Right cardiac atrium (tissue), 5 donors: Measurements from ENCODE around the gene ZNF362. TPM values are rescaled to one million over a fixed set of nuclear protein-coding genes. Genes with fewer than 3 reads are reported as not detected.

Experiments
- ATAC-seq, 2 donors: fragments of 200-7000 bp; cut with Tn5 transposase; one replicate each; pipeline versions ENCODE4 v1.8.0 to v1.9.1; 2020; ENCODE audit warnings: moderate library complexity in 2 of 2, mild to moderate bottlenecking in 1 of 2
- DNase-seq, 3 donors: peaks; one replicate each; pipeline ENCODE4 v3.0.0-alpha.2; 2020
- H3K27ac ChIP-seq: one replicate; pipeline ENCODE4 v1.5.1; 2013; ENCODE audit warnings: mild to moderate bottlenecking, low read length, control low read depth, moderate library complexity
- H3K27me3 ChIP-seq: one replicate; pipeline ENCODE4 v1.6.1; 2013; ENCODE audit not compliant: control insufficient read depth, insufficient read depth
- H3K4me1 ChIP-seq: one replicate; pipeline ENCODE4 v1.6.1; 2013; ENCODE audit warnings: low read length; ENCODE audit not compliant: control insufficient read depth, insufficient read depth
- H3K4me3 ChIP-seq: one replicate; pipeline ENCODE4 v1.5.1; 2013; ENCODE audit warnings: low read length, control low read depth
- H3K9me3 ChIP-seq: one replicate; pipeline ENCODE4 v1.6.1; 2013; ENCODE audit warnings: low read length; ENCODE audit not compliant: control insufficient read depth
- WGBS: extraction: QIAGEN DNeasy Blood & Tissue Kit; methylation state at CpG from one replicate; pipeline ENCODE4 v1.1.7; 2013; 5-methylcytosine and 5-hydroxymethylcytosine counted together
- intact Hi-C, 4 donors: fragments of 100-400 bp; cut with DNase I; formaldehyde crosslinking; loops; one replicate each; pipeline versions ENCODE4 v1.11.0 to v1.14.0; 2022 to 2023
- polyA plus RNA-seq: library from polyadenylated mRNA; stranded (reverse); fragments of 200-250 nt; gene quantifications from one replicate; pipeline ENCODE4 v1.2.3, GENCODE V29; 2013
- total RNA-seq, 4 donors: library from RNA; stranded (reverse); fragmentation: NEBNext Ultra II Directional; extraction: Animal tissue kit (Norgen Biotek cat#: 25700); gene quantifications; one replicate each; pipeline ENCODE4 v1.2.1, GENCODE V29; 2021
- donor health status: healthy with polysubstance abuse.
- donor health status: DM: no; HTN: yes; CAD: no.
- donor health status: DM: no; HTN: no; CAD: no.
- donor health status: DM: no; HTN: yes; CAD: no; lungs with severe emphysema.
- donor health status: DM: yes; HTN: yes; CAD: no.

The ZNF362 gene
- total and polyA plus RNA-seq, 5 donors = 22.2 to 42.5 (median 39.7) TPM

DNA sequence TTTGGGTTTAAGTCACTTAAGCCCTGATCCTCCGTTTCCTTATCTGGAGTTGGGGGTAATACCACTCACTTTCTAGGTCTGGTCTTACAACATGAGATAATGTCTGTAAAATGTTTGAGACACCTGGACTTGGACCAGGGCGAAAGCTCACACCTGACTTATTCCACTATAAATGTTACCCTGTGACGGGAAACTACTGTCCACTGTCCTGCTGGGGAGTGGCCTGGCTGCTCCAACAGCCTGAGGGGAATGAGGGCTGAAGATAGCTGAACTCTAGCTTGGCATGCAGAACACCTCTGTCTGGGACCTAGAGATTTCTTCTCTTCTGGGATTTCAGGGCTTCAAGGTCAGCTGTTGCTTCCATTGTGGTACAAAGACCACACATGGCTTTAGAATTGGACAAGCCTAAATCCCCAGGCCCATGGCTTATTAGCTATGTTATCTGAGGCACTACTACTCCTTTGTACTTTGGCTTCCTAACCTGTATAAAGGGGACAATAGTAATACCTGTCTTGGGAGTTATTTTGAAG, 74.1 kb downstream of the ZNF362 start:
- H3K4me3 ChIP-seq = no peak overlapping the region
- no peaks in the 10 kb centered on the region for H3K27me3 ChIP-seq
- DNase-seq (no peak), ATAC-seq (no peak)
- H3K27ac ChIP-seq = no peak overlapping the region
- H3K4me1 ChIP-seq = peaks cover 29% of the 10 kb centered on the region
- H3K9me3 ChIP-seq = no peaks in the 10 kb centered on the region
- intact Hi-C loops = no loop called here
- 86% methylated on average over 3 of the region's 3 CpGs for WGBS

DNA sequence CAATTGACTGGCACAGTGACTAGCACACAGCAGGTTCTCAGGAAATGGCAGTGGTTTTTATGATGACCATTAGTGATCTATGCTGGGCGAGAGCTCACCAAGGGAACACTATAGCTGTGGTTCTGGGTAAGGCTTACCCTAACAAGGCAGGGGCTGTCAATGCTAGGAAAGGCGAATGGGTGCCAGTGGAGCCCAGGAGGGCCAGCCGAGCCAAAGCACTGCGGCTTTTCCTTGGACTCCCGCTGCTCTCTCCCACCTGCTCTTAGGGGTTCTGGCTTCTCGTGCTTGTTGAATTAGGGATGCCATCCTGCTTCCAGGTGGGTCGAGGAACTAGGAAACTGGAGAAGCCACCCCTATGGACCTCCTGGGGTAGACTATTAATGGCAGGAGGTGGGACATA, 74.6 kb downstream of the ZNF362 start:
- Histone ChIP-seq H3K27ac (no peak overlapping the region), H3K4me3 (no peak overlapping the region), H3K4me1 (peaks cover 29% of the 10 kb centered on the region), H3K27me3 (no peaks in the 10 kb centered on the region), H3K9me3 (no peaks in the 10 kb centered on the region)
- DNase-seq (no peak), ATAC-seq (no peak)
- intact Hi-C loops = no loop called here
- WGBS = 91% methylated on average over 7 of the region's 7 CpGs

DNA sequence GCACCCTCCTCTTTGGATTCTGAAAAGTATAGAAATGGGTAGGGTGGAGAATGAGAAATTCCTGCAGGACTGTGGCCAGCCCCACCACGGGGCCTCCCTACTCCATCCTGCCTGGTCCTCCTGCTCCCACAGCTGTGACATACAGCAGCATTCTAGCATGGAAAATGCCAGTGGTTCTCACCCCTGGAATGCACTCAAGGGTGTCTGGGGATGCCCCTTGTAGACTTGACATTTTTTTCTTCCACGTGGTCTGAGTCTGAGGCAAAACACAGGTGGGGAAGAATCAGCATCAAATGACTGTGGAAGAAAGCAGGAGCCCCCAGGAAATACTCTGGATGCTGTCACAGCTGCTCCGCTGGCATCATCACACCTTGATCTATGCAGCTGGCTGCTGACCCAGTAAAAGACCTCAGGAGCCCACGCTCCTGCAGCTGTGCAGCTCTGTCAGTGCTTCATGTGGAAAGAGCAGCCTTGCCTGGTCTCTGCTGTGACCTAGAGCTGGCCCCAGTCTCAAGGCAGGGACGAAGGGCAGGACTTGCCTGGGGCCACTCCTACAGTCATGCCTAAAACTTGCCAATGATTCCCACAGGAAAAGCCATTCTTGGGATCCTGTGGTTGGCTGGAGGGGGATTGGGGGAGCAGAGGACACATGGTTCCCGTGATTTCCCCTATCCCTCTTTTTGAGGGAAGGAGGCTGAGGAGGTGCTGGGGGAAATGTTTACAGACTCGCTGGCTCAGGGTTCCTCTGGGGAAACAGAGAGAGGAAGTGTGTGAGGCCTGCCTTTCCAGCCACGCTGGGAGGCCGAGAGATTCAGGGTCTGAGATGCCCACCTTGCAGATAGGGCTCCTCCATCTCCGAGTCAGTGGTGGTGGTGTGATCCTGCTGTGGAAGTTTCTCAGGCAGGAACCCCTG, 75.4 kb downstream of the ZNF362 start:
- no peaks in the 10 kb centered on the region for H3K9me3 ChIP-seq
- peak overlapping the region; percentile 16 for H3K27ac ChIP-seq
- intact Hi-C loops = no loop called here
- H3K4me3 ChIP-seq = no peak overlapping the region
- 44% methylated on average over 10 of the region's 10 CpGs for WGBS
- peak in 1 of 3 donors; percentile 67 for DNase-seq
- H3K27me3 ChIP-seq = no peaks in the 10 kb centered on the region
- H3K4me1 ChIP-seq = peaks cover 32% of the 10 kb centered on the region
- no peak for ATAC-seq

DNA sequence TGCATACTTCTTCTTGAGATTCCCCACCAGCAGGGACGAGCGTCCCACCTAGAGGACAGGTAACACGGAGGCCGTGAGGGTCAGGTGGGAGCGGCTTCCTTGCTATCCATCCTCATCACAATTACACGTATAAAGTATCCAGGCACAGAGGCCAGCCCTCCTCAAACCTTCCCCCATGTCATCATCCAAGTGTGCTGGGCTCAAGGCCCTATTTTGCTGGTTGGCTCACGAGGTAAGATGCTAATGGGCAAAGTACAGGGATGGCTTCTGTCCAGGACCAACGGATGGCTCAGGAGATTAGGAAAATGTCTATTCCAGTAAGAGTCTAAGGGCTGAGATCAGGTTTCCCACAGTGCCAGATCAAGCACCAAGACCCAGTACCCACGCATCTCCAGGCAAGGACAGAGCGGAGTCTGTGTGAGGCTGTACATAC, 76.1 kb downstream of the ZNF362 start:
- no peak for ATAC-seq
- Histone ChIP-seq H3K4me1 (peaks cover 32% of the 10 kb centered on the region), H3K9me3 (no peaks in the 10 kb centered on the region), H3K27me3 (no peaks in the 10 kb centered on the region), H3K4me3 (no peak overlapping the region), H3K27ac (peak overlapping the region; percentile 16)
- intact Hi-C loops = no loop called here
- no peak for DNase-seq
- WGBS = 64% methylated on average over 10 of the region's 10 CpGs

DNA sequence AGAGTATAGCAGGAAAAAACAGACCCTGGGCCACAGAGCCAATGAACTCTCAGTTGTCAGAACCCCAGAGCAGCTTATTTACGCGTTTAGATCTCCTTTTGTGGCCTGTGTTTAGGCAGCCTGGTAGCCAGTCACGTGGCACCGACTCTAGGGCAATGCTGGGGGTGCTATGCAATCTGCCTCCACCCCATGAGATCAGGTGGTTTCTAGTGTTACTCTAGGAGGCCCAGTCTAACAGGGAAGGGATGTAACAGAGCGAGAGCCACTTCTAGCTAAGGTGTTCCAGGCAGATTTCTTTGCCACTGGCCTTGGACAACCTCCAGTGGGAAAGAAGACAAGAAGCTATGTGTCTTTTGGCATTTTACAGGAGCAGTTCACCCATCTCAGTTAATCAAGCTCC, 76.6 kb downstream of the ZNF362 start:
- Histone ChIP-seq H3K4me3 (no peak overlapping the region), H3K9me3 (no peaks in the 10 kb centered on the region), H3K27me3 (no peaks in the 10 kb centered on the region), H3K27ac (peak overlapping the region; percentile 10), H3K4me1 (peaks cover 36% of the 10 kb centered on the region)
- WGBS = 66% methylated on average over 5 of the region's 5 CpGs
- DNase-seq (no peak), ATAC-seq (peak in 1 of 2 donors; percentile 4)
- intact Hi-C loops = no loop called here

DNA sequence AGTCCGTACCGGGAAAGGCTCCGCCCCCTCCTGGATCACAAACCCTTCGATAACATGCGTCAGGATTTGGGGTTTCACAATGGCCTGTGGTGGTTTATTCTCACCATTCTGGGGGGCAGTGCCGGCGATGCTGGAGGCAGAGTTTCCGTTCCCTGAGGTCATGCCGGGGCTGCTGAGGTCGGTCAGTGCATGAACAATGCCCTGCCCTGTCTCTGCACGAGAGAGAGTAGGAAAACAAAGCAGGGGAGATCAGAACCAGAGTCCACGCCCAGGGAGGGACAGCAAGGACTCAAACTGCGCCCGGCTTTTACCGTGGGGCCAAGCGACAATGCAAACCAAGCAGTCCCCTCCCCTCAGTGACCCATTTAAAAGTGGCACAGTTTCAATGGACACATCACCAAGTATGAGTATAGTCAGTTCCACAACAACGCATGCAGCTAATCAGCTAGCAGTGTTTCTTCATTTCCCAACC, 77.8 kb downstream of the ZNF362 start:
- DNase-seq = peak; percentile 80 to 90 (median 89)
- peak overlapping the region; percentile 76 for H3K27ac ChIP-seq
- H3K9me3 ChIP-seq = no peaks in the 10 kb centered on the region
- no peaks in the 10 kb centered on the region for H3K27me3 ChIP-seq
- WGBS = 24% methylated on average over 17 of the region's 17 CpGs
- no peak overlapping the region for H3K4me3 ChIP-seq
- intact Hi-C loops = no loop called here
- peaks cover 43% of the 10 kb centered on the region for H3K4me1 ChIP-seq
- ATAC-seq = peak; percentile 68 to 87

DNA sequence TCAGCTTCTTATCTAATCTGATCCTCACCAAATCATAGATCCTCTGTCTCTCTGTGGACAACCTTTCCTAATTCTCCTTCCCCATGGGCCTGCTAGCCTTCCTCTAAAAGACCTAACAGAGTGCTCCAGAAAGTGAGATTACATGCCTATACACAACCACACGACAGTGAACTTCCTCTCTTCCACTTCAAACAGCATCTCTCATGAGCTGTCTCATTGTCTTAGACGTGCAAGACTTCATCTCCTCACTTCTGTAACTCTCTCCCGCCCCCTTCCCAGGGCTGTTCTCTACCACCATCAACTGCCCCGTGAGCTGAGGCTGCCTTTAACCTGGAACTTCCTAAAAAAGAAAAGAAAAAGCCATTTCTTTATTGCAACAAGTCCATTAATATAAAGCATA, 78.7 kb downstream of the ZNF362 start:
- Histone ChIP-seq H3K27ac (peak overlapping the region; percentile 68), H3K9me3 (no peaks in the 10 kb centered on the region), H3K27me3 (no peaks in the 10 kb centered on the region), H3K4me1 (peaks cover 47% of the 10 kb centered on the region), H3K4me3 (no peak overlapping the region)
- DNase-seq = no peak
- WGBS = 32% methylated on average over 4 of the region's 4 CpGs
- no peak for ATAC-seq
- intact Hi-C loops = no loop called here

DNA sequence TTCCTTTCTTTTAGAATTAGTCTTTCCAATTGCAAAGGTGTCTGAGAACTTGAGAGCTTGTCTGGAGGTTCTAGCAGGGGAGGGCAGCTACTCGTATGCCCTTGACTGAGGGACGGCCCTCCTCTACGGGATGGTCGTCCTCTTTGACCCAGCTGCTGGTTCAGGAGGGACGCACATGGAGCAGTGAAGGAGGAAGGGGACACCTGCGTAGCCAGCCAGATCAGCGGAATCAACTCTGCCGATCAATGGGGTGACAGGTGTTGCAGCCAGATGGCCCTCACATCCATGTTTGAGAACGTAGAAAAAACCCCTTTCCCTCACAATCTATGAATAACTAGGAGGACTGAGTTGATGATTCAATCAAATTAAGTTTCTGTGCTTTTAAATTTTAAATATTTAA, 80.3 kb downstream of the ZNF362 start:
- H3K27ac ChIP-seq = peak overlapping the region; percentile 47
- no peaks in the 10 kb centered on the region for H3K9me3 ChIP-seq
- no peaks in the 10 kb centered on the region for H3K27me3 ChIP-seq
- no peak for DNase-seq
- peaks cover 58% of the 10 kb centered on the region for H3K4me1 ChIP-seq
- WGBS = 62% methylated on average over 9 of the region's 9 CpGs
- no peak for ATAC-seq
- intact Hi-C loops = no loop called here
- H3K4me3 ChIP-seq = no peak overlapping the region

DNA sequence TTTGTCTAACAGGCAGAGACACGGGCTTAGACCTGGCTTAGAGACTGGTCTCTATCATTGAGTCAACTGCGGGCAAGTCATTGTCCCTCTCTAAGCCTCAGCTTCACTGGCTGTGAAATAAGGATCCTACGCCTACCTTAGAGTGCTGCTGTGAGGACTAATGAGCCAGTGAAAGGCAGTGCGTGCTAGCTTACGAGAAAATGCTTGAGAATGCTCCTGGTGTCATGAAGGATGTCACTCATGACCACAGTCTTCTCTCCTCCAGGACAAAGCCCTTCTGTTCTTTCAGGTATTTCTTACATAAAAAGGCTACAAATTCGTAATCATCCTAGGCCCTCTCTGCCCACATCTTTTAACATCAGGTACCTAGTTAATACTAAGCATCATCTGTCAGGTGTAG, 81.1 kb downstream of the ZNF362 start:
- H3K27ac ChIP-seq = peak overlapping the region; percentile 89
- peak in 1 of 3 donors; percentile 16 for DNase-seq
- H3K9me3 ChIP-seq = no peaks in the 10 kb centered on the region
- H3K27me3 ChIP-seq = no peaks in the 10 kb centered on the region
- no peak overlapping the region for H3K4me3 ChIP-seq
- intact Hi-C loops = no loop called here
- H3K4me1 ChIP-seq = peaks cover 60% of the 10 kb centered on the region
- no peak for ATAC-seq
- WGBS = 88% methylated on average over 6 of the region's 6 CpGs

DNA sequence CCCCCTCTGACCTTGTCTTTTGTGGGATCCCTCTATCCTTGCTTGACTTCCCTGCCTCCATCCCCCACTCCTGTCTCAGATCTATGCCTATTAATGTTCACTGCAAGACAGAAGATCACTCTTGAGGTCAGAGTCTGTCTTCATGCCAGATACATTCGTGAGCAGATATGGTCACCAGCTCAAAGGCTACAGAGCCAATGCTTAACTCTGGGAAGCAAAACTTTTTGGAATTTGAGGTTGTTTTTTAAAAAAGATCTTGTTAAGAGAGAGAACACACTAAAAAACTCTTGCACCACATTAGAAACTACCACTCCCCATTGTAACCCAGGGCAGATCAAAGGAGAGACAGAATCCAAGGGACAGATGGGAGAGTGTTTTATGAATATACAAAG, 81.8 kb downstream of the ZNF362 start:
- 11% methylated on average over 1 of the region's 1 CpG for WGBS
- intact Hi-C loops = no loop called here
- no peaks in the 10 kb centered on the region for H3K9me3 ChIP-seq
- no peak overlapping the region for H3K4me3 ChIP-seq
- no peaks in the 10 kb centered on the region for H3K27me3 ChIP-seq
- DNase-seq (no peak), ATAC-seq (peak in 1 of 2 donors; percentile 6)
- H3K4me1 ChIP-seq = peaks cover 60% of the 10 kb centered on the region
- H3K27ac ChIP-seq = peak overlapping the region; percentile 98

DNA sequence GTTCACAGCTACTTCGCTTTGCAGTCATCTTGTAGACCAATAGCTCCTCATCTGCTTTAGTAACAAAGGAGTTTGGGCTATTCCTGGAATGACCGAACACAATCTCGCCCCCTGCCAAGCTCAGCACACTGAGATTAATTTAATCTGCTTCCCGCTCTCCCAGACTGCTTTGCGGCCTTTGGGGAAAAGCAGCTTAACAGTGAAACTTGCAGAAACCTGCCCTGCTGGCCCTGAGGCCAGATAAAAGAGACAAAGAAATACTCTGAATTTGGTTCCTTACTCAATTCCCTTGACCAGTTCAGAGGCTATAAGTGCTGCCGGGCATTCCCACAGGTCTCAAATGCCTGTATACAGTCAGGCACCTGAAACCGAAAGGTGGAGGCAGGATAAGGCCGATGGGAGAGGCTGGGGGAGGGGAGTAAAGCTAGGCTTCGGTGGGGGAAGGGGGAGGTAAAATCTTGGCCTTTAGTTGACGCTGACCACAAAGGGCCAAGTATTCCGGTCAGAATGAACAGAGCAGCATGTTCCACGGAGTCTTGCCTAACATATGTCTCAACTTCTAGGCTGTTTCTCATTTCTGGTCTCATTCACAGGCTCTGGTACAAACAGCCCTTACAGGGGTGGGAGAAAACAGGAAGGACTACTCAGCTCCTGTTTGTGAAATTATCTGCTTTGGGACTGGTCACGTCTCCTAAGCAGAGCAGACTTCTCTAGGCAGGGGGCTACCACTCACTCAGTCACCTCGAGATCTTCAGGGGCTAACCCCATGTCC, 82.3 kb downstream of the ZNF362 start:
- H3K4me3 ChIP-seq = peak overlapping the region; percentile 0
- 8% methylated on average over 14 of the region's 14 CpGs for WGBS
- H3K9me3 ChIP-seq = no peaks in the 10 kb centered on the region
- H3K27me3 ChIP-seq = no peaks in the 10 kb centered on the region
- intact Hi-C loops = no loop called here
- peak overlapping the region; percentile 98 for H3K27ac ChIP-seq
- H3K4me1 ChIP-seq = peaks cover 58% of the 10 kb centered on the region
- DNase-seq = peak in 2 of 3 donors; percentile 72 to 86
- ATAC-seq = peak; percentile 71 to 77
